Neural crest cell (in vitro differentiated cells): ENCODE results near the gene TPP1. TPM values are rescaled to one million over a fixed set of nuclear protein-coding genes. Genes with fewer than 3 reads are reported as not detected.

ENCODE experiments used
- DNase-seq: peaks from one replicate; pipeline ENCODE4 v3.0.0; 2021; ENCODE audit warnings: low read depth, mixed read lengths, low spot score
- H3K27ac Mint-ChIP-seq: one replicate; pipeline ENCODE4 v1.8.0; 2021; ENCODE audit warnings: mild to moderate bottlenecking, mixed read lengths; ENCODE audit not compliant: unreplicated experiment
- H3K27me3 Mint-ChIP-seq: 2 replicates; pipeline ENCODE4 v1.8.0; 2021; ENCODE audit warnings: low read depth, mild to moderate bottlenecking, mixed read lengths
- H3K36me3 Mint-ChIP-seq: 2 replicates; pipeline ENCODE4 v1.8.0; 2021; ENCODE audit warnings: low read depth, mild to moderate bottlenecking, mixed read lengths
- H3K4me1 Mint-ChIP-seq: 2 replicates; pipeline ENCODE4 v1.8.0; 2021; ENCODE audit warnings: mixed read lengths
- H3K4me3 Mint-ChIP-seq: one replicate; pipeline ENCODE4 v1.8.0; 2021; ENCODE audit warnings: mild to moderate bottlenecking, mixed read lengths
- H3K9me3 Mint-ChIP-seq: 2 replicates; pipeline ENCODE4 v1.8.0; 2021; ENCODE audit warnings: mixed read lengths
- CTCF ChIP-seq: fragments of 200-600 bp; sonication (generic); conservative IDR thresholded peaks from 2 replicates; pipeline ENCODE4 v1.5.0; 2021; ENCODE audit warnings: antibody characterized with exemption, mild to moderate bottlenecking
- total RNA-seq: library from RNA; stranded (reverse); gene quantifications from 2 replicates; pipeline ENCODE4 v1.2.1, GENCODE V29; 2021

TPP1 gene
- total RNA-seq, 1 donor from 2014 or later: 44.7 TPM

- TF ChIP-seq CTCF: no peak
- H3K27me3 Mint-ChIP-seq: no peaks in the 10 kb centered on the region
- DNase-seq: no peak
- H3K4me3 Mint-ChIP-seq: peak overlapping the region; percentile 50
- peaks cover 15% of the 10 kb centered on the region for H3K4me1 Mint-ChIP-seq
- H3K9me3 Mint-ChIP-seq: no peaks in the 10 kb centered on the region
- peaks cover 20% of the 10 kb centered on the region for H3K36me3 Mint-ChIP-seq
- no peak overlapping the region for H3K27ac Mint-ChIP-seq
These were observed 20.7 kb downstream of the TPP1 start for GRCh38 chr11:6598555-6598954.

- DNase-seq: no peak
- no peak overlapping the region for H3K27ac Mint-ChIP-seq
- no peaks in the 10 kb centered on the region for H3K9me3 Mint-ChIP-seq
- no peaks in the 10 kb centered on the region for H3K27me3 Mint-ChIP-seq
- peaks cover 19% of the 10 kb centered on the region for H3K36me3 Mint-ChIP-seq
- peaks cover 15% of the 10 kb centered on the region for H3K4me1 Mint-ChIP-seq
- H3K4me3 Mint-ChIP-seq: no peak overlapping the region
- TF ChIP-seq CTCF: no peak
These were observed 22.9 kb downstream of the TPP1 start for GRCh38 chr11:6596239-6596877.

- H3K36me3 Mint-ChIP-seq: peaks cover 15% of the 10 kb centered on the region
- peaks cover 15% of the 10 kb centered on the region for H3K4me1 Mint-ChIP-seq
- no peaks in the 10 kb centered on the region for H3K27me3 Mint-ChIP-seq
- H3K9me3 Mint-ChIP-seq: no peaks in the 10 kb centered on the region
- no peak for DNase-seq
- TF ChIP-seq CTCF: no peak
- H3K27ac Mint-ChIP-seq: no peak overlapping the region
- H3K4me3 Mint-ChIP-seq: no peak overlapping the region
These were observed 25.0 kb downstream of the TPP1 start for GRCh38 chr11:6594142-6594768.

- Mint-ChIP-seq H3K4me1 (no peaks in the 10 kb centered on the region), H3K36me3 (peaks cover 29% of the 10 kb centered on the region), H3K4me3 (no peak overlapping the region), H3K9me3 (peaks cover 21% of the 10 kb centered on the region), H3K27me3 (no peaks in the 10 kb centered on the region), H3K27ac (no peak overlapping the region)
- no peak for DNase-seq
- TF ChIP-seq CTCF: no peak
These were observed 31.2 kb downstream of the TPP1 start for GRCh38 chr11:6588018-6588417.

- peaks cover 35% of the 10 kb centered on the region for H3K36me3 Mint-ChIP-seq
- no peak overlapping the region for H3K4me3 Mint-ChIP-seq
- H3K9me3 Mint-ChIP-seq: peaks cover 23% of the 10 kb centered on the region
- no peak overlapping the region for H3K27ac Mint-ChIP-seq
- TF ChIP-seq CTCF: no peak
- no peaks in the 10 kb centered on the region for H3K27me3 Mint-ChIP-seq
- no peak for DNase-seq
- no peaks in the 10 kb centered on the region for H3K4me1 Mint-ChIP-seq
These were observed 31.8 kb downstream of the TPP1 start for GRCh38 chr11:6587360-6587953.
